ENCODE data around the gene NCS1.

NCS1 gene

DNA sequence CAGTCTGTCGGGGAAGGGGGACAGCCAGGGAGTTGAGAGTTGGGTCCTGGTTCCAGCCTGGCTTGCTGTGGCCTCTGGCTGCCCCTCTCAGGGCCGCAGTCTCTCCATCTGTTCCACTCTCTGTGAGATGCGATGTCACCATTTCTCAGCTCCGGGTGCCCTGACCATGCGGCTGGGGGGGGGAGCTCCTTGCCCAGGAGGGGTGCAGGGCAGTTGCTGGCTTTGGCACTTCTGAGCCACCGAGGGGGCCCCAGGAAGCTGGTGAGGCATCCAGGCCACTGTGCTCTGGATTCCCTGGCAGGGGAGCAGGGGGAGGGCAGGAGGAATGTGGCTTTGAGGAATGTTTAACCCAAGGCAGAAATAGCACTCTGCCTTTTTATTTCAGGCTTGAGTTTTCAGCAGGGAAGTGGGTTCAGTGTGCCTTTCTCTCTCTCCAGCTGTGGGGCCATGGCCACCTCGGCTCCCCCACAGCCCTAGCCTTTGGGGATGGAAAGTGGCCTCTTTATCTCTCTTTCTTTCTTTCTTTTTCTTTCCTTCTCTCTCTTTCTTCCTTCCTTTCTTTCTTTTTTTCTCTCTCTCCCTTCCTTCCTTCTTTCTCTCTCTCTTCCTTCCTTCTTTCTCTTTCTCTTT is 11.0 kb downstream of the NCS1 start:
- H3K4me1 ChIP-seq, result no peaks in the 10 kb centered on the region
- no peak overlapping the region for H3K27ac ChIP-seq
- no peak overlapping the region for H3K9ac ChIP-seq
- no peaks in the 10 kb centered on the region for H3K9me3 ChIP-seq (ENCODE audit: control insufficient read depth, low read length)
- H3K27me3 ChIP-seq (ENCODE audit: control insufficient read depth, insufficient read depth, low read length), result no peaks in the 10 kb centered on the region
- H3K36me3 ChIP-seq (ENCODE audit: control insufficient read depth, insufficient read depth, low read length), result no peaks in the 10 kb centered on the region
- no peak for TF ChIP-seq CTCF (IDR thresholded peaks at IDR 0.05)
- H3K4me3 ChIP-seq (ENCODE audit: low read depth, low read length), result no peak overlapping the region
- H3K79me2 ChIP-seq, result no peaks in the 10 kb centered on the region
- no peak overlapping the region for H2AFZ ChIP-seq
- H3K4me2 ChIP-seq (ENCODE audit: low read length), result no peak overlapping the region

DNA sequence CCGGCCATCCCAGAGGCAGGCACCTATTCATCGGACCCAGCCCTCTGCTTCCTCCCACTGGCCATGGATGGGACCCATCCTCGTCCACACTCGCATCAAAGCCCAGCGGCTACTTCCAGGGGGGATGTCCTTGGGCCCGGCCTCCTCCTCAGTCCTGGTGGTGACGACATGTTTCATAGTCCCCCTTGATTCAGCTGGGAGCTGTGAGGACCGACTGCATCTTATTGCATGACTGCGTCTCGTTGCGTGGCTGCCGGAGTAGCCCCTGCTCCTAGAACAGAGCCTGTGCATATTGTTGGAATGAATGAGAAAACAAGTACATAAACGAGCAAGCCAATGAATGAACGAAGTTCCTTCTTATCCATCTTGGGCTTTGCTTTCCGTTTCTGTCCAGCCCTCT is 12.8 kb downstream of the NCS1 start:
- Histone ChIP-seq H3K9me3 (ENCODE audit: control insufficient read depth, low read length) (no peaks in the 10 kb centered on the region), H3K27me3 (ENCODE audit: control insufficient read depth, insufficient read depth, low read length) (no peaks in the 10 kb centered on the region), H3K36me3 (ENCODE audit: control insufficient read depth, insufficient read depth, low read length) (no peaks in the 10 kb centered on the region), H3K4me1 (no peaks in the 10 kb centered on the region), H3K9ac (no peak overlapping the region), H3K4me3 (ENCODE audit: low read depth, low read length) (no peak overlapping the region), H3K27ac (no peak overlapping the region), H2AFZ (no peak overlapping the region), H3K4me2 (ENCODE audit: low read length) (no peak overlapping the region), H3K79me2 (no peaks in the 10 kb centered on the region)
- no peak for TF ChIP-seq CTCF (IDR thresholded peaks at IDR 0.05)

- Histone ChIP-seq H3K4me2 (ENCODE audit: low read length) (no peak overlapping the region), H3K9ac (no peak overlapping the region), H3K4me3 (ENCODE audit: low read depth, low read length) (no peak overlapping the region), H3K9me3 (ENCODE audit: control insufficient read depth, low read length) (no peaks in the 10 kb centered on the region), H2AFZ (no peak overlapping the region), H3K4me1 (no peaks in the 10 kb centered on the region), H3K27ac (no peak overlapping the region), H3K27me3 (ENCODE audit: control insufficient read depth, insufficient read depth, low read length) (no peaks in the 10 kb centered on the region), H3K36me3 (ENCODE audit: control insufficient read depth, insufficient read depth, low read length) (no peaks in the 10 kb centered on the region), H3K79me2 (no peaks in the 10 kb centered on the region)
- TF ChIP-seq CTCF (IDR thresholded peaks at IDR 0.05), result no peak
These were observed 13.4 kb downstream of the NCS1 start for GRCh38 chr9:130185490-130186031.

GRCh38 chr9:130186051-130186450 is 13.8 kb downstream of the NCS1 start:
- Histone ChIP-seq H3K9ac (no peak overlapping the region), H3K27ac (no peak overlapping the region), H3K4me3 (ENCODE audit: low read depth, low read length) (no peak overlapping the region)

More at GRCh38 chr9:130186051-130186450, 13.8 kb downstream of the NCS1 start:
- Histone ChIP-seq H3K36me3 (ENCODE audit: control insufficient read depth, insufficient read depth, low read length) (no peaks in the 10 kb centered on the region), H3K4me2 (ENCODE audit: low read length) (no peak overlapping the region), H3K9me3 (ENCODE audit: control insufficient read depth, low read length) (no peaks in the 10 kb centered on the region), H3K4me1 (no peaks in the 10 kb centered on the region), H2AFZ (no peak overlapping the region), H3K27me3 (ENCODE audit: control insufficient read depth, insufficient read depth, low read length) (no peaks in the 10 kb centered on the region), H3K79me2 (no peaks in the 10 kb centered on the region)
- no peak for TF ChIP-seq CTCF (IDR thresholded peaks at IDR 0.05)

All from parathyroid adenoma (tissue), 2 donors.